ENCODE results near the gene FAR2. TPM values are rescaled to one million over a fixed set of nuclear protein-coding genes. Genes with fewer than 3 reads are reported as not detected.

FAR2 gene
- polyA plus RNA-seq, 1 of the 3 experiments (the other 2 are of a cell fraction), result 7.4 TPM

DNA sequence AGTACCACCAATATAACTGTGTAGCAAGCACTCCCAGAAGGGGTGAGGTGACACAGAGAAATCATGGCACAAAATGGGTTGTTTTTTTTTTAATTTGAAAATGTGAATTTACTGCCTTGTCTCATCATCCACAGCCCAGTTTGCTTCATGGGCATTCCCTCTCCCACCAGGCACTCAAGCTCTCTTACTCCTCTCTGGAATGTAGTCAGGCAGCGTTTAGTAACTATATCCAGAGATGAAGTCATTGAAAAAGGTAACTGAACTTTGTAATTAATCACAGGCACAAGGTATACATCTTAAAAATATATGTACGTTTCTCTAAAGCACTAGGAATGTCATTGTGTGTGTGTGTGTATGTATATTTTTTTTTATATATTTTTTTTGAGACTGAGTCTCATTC is 91.4 kb downstream of the FAR2 start:
- DNase-seq, result no peak
- TF ChIP-seq EZH2phosphoT487 (IDR thresholded peaks at IDR 0.05; ENCODE audit: borderline replicate concordance, low read depth), result no peak
- TF ChIP-seq YY1 (IDR thresholded peaks at IDR 0.05; ENCODE audit: low read depth), result no peak
- no peak for TF ChIP-seq RFX5 (IDR thresholded peaks at IDR 0.05; ENCODE audit: low read length)
- no peak for TF ChIP-seq FOXJ3 (CRISPR knock-in tag; IDR thresholded peaks at IDR 0.05)
- TF ChIP-seq SMC3 (IDR thresholded peaks at IDR 0.05; ENCODE audit: low read depth, low read length), result no peak
- TF ChIP-seq TEAD4 (IDR thresholded peaks at IDR 0.05; ENCODE audit: borderline replicate concordance, insufficient read depth), result no peak
- TF ChIP-seq, protein P1, sequence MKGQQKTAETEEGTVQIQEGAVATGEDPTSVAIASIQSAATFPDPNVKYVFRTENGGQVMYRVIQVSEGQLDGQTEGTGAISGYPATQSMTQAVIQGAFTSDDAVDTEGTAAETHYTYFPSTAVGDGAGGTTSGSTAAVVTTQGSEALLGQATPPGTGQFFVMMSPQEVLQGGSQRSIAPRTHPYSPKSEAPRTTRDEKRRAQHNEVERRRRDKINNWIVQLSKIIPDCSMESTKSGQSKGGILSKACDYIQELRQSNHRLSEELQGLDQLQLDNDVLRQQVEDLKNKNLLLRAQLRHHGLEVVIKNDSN (IDR thresholded peaks at IDR 0.05; ENCODE audit: borderline replicate concordance, low read depth), result no peak
- no peak for TF ChIP-seq CTCF (IDR thresholded peaks at IDR 0.05)
- no peak for TF ChIP-seq TCF12 (IDR thresholded peaks at IDR 0.05)
- TF ChIP-seq, protein P2, sequence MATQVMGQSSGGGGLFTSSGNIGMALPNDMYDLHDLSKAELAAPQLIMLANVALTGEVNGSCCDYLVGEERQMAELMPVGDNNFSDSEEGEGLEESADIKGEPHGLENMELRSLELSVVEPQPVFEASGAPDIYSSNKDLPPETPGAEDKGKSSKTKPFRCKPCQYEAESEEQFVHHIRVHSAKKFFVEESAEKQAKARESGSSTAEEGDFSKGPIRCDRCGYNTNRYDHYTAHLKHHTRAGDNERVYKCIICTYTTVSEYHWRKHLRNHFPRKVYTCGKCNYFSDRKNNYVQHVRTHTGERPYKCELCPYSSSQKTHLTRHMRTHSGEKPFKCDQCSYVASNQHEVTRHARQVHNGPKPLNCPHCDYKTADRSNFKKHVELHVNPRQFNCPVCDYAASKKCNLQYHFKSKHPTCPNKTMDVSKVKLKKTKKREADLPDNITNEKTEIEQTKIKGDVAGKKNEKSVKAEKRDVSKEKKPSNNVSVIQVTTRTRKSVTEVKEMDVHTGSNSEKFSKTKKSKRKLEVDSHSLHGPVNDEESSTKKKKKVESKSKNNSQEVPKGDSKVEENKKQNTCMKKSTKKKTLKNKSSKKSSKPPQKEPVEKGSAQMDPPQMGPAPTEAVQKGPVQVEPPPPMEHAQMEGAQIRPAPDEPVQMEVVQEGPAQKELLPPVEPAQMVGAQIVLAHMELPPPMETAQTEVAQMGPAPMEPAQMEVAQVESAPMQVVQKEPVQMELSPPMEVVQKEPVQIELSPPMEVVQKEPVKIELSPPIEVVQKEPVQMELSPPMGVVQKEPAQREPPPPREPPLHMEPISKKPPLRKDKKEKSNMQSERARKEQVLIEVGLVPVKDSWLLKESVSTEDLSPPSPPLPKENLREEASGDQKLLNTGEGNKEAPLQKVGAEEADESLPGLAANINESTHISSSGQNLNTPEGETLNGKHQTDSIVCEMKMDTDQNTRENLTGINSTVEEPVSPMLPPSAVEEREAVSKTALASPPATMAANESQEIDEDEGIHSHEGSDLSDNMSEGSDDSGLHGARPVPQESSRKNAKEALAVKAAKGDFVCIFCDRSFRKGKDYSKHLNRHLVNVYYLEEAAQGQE (IDR thresholded peaks at IDR 0.05; ENCODE audit: low read depth, low read length), result no peak
- TF ChIP-seq, protein P3, sequence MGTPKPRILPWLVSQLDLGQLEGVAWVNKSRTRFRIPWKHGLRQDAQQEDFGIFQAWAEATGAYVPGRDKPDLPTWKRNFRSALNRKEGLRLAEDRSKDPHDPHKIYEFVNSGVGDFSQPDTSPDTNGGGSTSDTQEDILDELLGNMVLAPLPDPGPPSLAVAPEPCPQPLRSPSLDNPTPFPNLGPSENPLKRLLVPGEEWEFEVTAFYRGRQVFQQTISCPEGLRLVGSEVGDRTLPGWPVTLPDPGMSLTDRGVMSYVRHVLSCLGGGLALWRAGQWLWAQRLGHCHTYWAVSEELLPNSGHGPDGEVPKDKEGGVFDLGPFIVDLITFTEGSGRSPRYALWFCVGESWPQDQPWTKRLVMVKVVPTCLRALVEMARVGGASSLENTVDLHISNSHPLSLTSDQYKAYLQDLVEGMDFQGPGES (IDR thresholded peaks at IDR 0.05; ENCODE audit: low read depth, low read length), result no peak
- TF ChIP-seq, protein P4, sequence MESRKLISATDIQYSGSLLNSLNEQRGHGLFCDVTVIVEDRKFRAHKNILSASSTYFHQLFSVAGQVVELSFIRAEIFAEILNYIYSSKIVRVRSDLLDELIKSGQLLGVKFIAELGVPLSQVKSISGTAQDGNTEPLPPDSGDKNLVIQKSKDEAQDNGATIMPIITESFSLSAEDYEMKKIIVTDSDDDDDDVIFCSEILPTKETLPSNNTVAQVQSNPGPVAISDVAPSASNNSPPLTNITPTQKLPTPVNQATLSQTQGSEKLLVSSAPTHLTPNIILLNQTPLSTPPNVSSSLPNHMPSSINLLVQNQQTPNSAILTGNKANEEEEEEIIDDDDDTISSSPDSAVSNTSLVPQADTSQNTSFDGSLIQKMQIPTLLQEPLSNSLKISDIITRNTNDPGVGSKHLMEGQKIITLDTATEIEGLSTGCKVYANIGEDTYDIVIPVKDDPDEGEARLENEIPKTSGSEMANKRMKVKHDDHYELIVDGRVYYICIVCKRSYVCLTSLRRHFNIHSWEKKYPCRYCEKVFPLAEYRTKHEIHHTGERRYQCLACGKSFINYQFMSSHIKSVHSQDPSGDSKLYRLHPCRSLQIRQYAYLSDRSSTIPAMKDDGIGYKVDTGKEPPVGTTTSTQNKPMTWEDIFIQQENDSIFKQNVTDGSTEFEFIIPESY (IDR thresholded peaks at IDR 0.05; ENCODE audit: borderline replicate concordance, low read depth), result no peak
- no peak for TF ChIP-seq CHD2 (IDR thresholded peaks at IDR 0.05; ENCODE audit: low read length, partially characterized antibody)
- TF ChIP-seq GABPA (IDR thresholded peaks at IDR 0.05; ENCODE audit: low read depth), result no peak
- no peak for TF ChIP-seq RXRA (IDR thresholded peaks at IDR 0.05; ENCODE audit: borderline replicate concordance, low read depth)
- TF ChIP-seq NFIC (IDR thresholded peaks at IDR 0.05; ENCODE audit: borderline replicate concordance), result no peak
- TF ChIP-seq TAF1 (IDR thresholded peaks at IDR 0.05; ENCODE audit: borderline replicate concordance, low read depth, low read length), result no peak
- TF ChIP-seq NRF1 (IDR thresholded peaks at IDR 0.05; ENCODE audit: low read depth, low read length), result no peak
- Histone ChIP-seq H3K79me2 (ENCODE audit: insufficient read depth) (no peaks in the 10 kb centered on the region), H3F3A (replicated peaks; ENCODE audit: insufficient read depth) (peaks cover 3% of the 10 kb centered on the region), H3K27ac (ENCODE audit: low read depth in 2 of 2, low read length in 1 of 2) (no peak overlapping the region), H3K27me3 (ENCODE audit: insufficient read depth) (no peaks in the 10 kb centered on the region), H3K4me3 (ENCODE audit: low read depth in 2 of 2, low read length in 1 of 2) (no peak overlapping the region), H3K9ac (no peak overlapping the region), H3K36me3 (replicated peaks in 1 of 2; ENCODE audit: control insufficient read depth in 1 of 2, insufficient read depth in 2 of 2, low read length in 1 of 2) (no peaks in the 10 kb centered on the region), H3K9me3 (no peaks in the 10 kb centered on the region), H2AFZ (ENCODE audit: low read depth) (no peak overlapping the region), H3K4me2 (no peak overlapping the region), H3K4me1 (ENCODE audit: control insufficient read depth in 1 of 2, insufficient read depth in 2 of 2, low read depth in 1 of 2, low read length in 1 of 2) (peaks cover 18 to 28% of the 10 kb centered on the region in 2 experiments; a peak in 3 of 4 replicates), H4K20me1 (ENCODE audit: insufficient read depth) (no peaks in the 10 kb centered on the region), H3K9me2 (no peaks in the 10 kb centered on the region)
- POLR2A ChIA-PET, result no interaction called here
- CTCF ChIA-PET, result no interaction called here
- 66% methylated on average over 2 of the region's 2 CpGs for WGBS (ENCODE audit: low lambda C conversion rate)
